Measurements from ENCODE around the gene RLBP1.

DNA sequence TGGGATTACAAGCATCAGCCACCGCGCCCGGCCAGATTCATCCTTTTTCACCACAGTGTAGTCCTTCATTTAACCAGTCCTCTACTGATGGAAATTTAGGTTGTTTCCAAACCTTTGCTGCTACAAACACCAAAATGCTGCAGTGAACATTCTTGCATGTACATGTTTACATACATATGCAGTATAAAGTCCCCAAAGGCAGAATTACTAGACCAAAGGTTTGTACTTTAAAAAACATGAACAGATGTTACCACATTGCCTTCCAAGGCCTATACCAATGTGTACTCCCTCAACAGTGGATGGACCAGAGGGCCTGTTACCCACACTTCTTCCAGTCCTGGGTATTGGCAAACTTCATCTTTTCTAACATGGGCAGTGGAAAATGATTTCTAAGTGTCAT is 51.0 kb downstream of the RLBP1 start:
- TF ChIP-seq, protein P1, sequence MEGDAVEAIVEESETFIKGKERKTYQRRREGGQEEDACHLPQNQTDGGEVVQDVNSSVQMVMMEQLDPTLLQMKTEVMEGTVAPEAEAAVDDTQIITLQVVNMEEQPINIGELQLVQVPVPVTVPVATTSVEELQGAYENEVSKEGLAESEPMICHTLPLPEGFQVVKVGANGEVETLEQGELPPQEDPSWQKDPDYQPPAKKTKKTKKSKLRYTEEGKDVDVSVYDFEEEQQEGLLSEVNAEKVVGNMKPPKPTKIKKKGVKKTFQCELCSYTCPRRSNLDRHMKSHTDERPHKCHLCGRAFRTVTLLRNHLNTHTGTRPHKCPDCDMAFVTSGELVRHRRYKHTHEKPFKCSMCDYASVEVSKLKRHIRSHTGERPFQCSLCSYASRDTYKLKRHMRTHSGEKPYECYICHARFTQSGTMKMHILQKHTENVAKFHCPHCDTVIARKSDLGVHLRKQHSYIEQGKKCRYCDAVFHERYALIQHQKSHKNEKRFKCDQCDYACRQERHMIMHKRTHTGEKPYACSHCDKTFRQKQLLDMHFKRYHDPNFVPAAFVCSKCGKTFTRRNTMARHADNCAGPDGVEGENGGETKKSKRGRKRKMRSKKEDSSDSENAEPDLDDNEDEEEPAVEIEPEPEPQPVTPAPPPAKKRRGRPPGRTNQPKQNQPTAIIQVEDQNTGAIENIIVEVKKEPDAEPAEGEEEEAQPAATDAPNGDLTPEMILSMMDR (IDR thresholded peaks at IDR 0.05) = no peak
- no peak for TF ChIP-seq POLR2A (IDR thresholded peaks at IDR 0.05)

All from esophagus squamous epithelium (tissue), 4 donors.